Measurements from ENCODE around the gene OR9A2. TPM values are rescaled to one million over a fixed set of nuclear protein-coding genes. Genes with fewer than 3 reads are reported as not detected.

Gene OR9A2
- total RNA-seq, 1 experiment from 2014 or later: not detected

GRCh38 chr7:143016996-143017395 is 9.9 kb downstream of the OR9A2 start:
- Histone ChIP-seq H2AK5ac (ENCODE audit: insufficient read length, low read length) (no peak overlapping the region), H3K79me2 (ENCODE audit: insufficient read depth, low read length) (no peaks in the 10 kb centered on the region), H3T11ph (ENCODE audit: low read length) (no peak overlapping the region), H3K56ac (ENCODE audit: insufficient read length, low read depth, low read length) (no peak overlapping the region), H3K9me3 (ENCODE audit: control insufficient read depth, low read depth, low read length) (no peaks in the 10 kb centered on the region), H3K4me1 (ENCODE audit: insufficient read depth, low read length) (no peaks in the 10 kb centered on the region), H3K18ac (ENCODE audit: insufficient read length, low read depth, low read length) (no peak overlapping the region), H3K23ac (ENCODE audit: insufficient read length, low read depth, low read length) (no peak overlapping the region), H2BK20ac (ENCODE audit: low read depth, low read length, poor library complexity, severe bottlenecking) (no peak overlapping the region), H2AFZ (ENCODE audit: low read length) (no peak overlapping the region), H3K4ac (ENCODE audit: low read depth, low read length) (no peak overlapping the region), H3K9ac (ENCODE audit: extremely low read depth, insufficient read length, low read length) (no peak overlapping the region), H3K79me1 (ENCODE audit: insufficient read depth, low read depth, low read length, poor library complexity, severe bottlenecking) (no peaks in the 10 kb centered on the region), H4K5ac (ENCODE audit: insufficient read length, low read depth, low read length) (no peak overlapping the region), H4K20me1 (ENCODE audit: control insufficient read depth, insufficient read depth, insufficient read length) (no peaks in the 10 kb centered on the region), H4K91ac (ENCODE audit: insufficient read length, low read depth, low read length) (no peak overlapping the region), H2BK15ac (ENCODE audit: low read depth, low read length) (no peak overlapping the region), H3K27ac (ENCODE audit: insufficient read length, low read depth, low read length) (no peak overlapping the region), H2BK12ac (ENCODE audit: insufficient read length, low read depth, low read length) (no peak overlapping the region), H3K14ac (ENCODE audit: insufficient read depth, low read length) (no peak overlapping the region; the same call in 1 of the 2 replicates), H3K23me2 (ENCODE audit: insufficient read length, low read depth, low read length, poor library complexity, severe bottlenecking) (no peaks in the 10 kb centered on the region), H3K4me2 (ENCODE audit: insufficient read depth, insufficient read length, low read length) (no peak overlapping the region), H3K27me3 (ENCODE audit: insufficient read depth, low read length) (no peaks in the 10 kb centered on the region), H4K8ac (replicated peaks; ENCODE audit: insufficient read length, low read depth, low read length) (no peak overlapping the region), H2BK5ac (ENCODE audit: insufficient read length, low read length) (no peak overlapping the region), H2BK120ac (ENCODE audit: low read depth, low read length, poor library complexity, severe bottlenecking) (no peak overlapping the region)
- Mint-ChIP-seq H3K9me3 (no peaks in the 10 kb centered on the region), H3K36me3 (ENCODE audit: insufficient read depth in 1 of 3, low read depth in 3 of 3) (no peaks in the 10 kb centered on the region), H3K27me3 (ENCODE audit: low read depth) (peaks cover 1% of the 10 kb centered on the region), H3K4me1 (peaks cover 0 to 4% of the 10 kb centered on the region in 2 experiments; a peak in 1 of 4 replicates), H3K4me3 (no peak overlapping the region), H3K27ac (no peak overlapping the region)
- DNase-seq: no peak
- TF ChIP-seq, protein P1, sequence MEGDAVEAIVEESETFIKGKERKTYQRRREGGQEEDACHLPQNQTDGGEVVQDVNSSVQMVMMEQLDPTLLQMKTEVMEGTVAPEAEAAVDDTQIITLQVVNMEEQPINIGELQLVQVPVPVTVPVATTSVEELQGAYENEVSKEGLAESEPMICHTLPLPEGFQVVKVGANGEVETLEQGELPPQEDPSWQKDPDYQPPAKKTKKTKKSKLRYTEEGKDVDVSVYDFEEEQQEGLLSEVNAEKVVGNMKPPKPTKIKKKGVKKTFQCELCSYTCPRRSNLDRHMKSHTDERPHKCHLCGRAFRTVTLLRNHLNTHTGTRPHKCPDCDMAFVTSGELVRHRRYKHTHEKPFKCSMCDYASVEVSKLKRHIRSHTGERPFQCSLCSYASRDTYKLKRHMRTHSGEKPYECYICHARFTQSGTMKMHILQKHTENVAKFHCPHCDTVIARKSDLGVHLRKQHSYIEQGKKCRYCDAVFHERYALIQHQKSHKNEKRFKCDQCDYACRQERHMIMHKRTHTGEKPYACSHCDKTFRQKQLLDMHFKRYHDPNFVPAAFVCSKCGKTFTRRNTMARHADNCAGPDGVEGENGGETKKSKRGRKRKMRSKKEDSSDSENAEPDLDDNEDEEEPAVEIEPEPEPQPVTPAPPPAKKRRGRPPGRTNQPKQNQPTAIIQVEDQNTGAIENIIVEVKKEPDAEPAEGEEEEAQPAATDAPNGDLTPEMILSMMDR (conservative IDR thresholded peaks at IDR 0.05): no peak
- no CpG with 5 or more reads among the region's 2 CpGs for WGBS (ENCODE audit: extremely low coverage, insufficient read length, low lambda C conversion rate)

All from H9 (cell line).